ENCODE data around the gene EIF2D. TPM values are rescaled to one million over a fixed set of nuclear protein-coding genes. Genes with fewer than 3 reads are reported as not detected.

The EIF2D gene
- total RNA-seq, 1 donor: 47.9 TPM

GRCh38 chr1:206588492-206588891, 23.8 kb downstream of the EIF2D start:
- DNase-seq (ENCODE audit: low read depth): peak; percentile 68
- no peak overlapping the region for H3K4me3 ChIP-seq (ENCODE audit: low read depth, low read length)
- no peak for TF ChIP-seq CTCF (IDR thresholded peaks at IDR 0.05; ENCODE audit: insufficient read depth, low read depth, low read length)

GRCh38 chr1:206587904-206588303, 24.4 kb downstream of the EIF2D start:
- no peak for TF ChIP-seq CTCF (IDR thresholded peaks at IDR 0.05; ENCODE audit: insufficient read depth, low read depth, low read length)
- DNase-seq (ENCODE audit: low read depth): no peak
- H3K4me3 ChIP-seq (ENCODE audit: low read depth, low read length): no peak overlapping the region

GRCh38 chr1:206586501-206587445, 25.5 kb downstream of the EIF2D start:
- no peak for DNase-seq (ENCODE audit: low read depth)
- no peak overlapping the region for H3K4me3 ChIP-seq (ENCODE audit: low read depth, low read length)
- no peak for TF ChIP-seq CTCF (IDR thresholded peaks at IDR 0.05; ENCODE audit: insufficient read depth, low read depth, low read length)

GRCh38 chr1:206584683-206585082, 27.6 kb downstream of the EIF2D start:
- no peak for DNase-seq (ENCODE audit: low read depth)
- no peak for TF ChIP-seq CTCF (IDR thresholded peaks at IDR 0.05; ENCODE audit: insufficient read depth, low read depth, low read length)
- no peak overlapping the region for H3K4me3 ChIP-seq (ENCODE audit: low read depth, low read length)

- peak; percentile 73 for DNase-seq (ENCODE audit: low read depth)
- no peak overlapping the region for H3K4me3 ChIP-seq (ENCODE audit: low read depth, low read length)
- peak; percentile 92 for TF ChIP-seq CTCF (IDR thresholded peaks at IDR 0.05; ENCODE audit: insufficient read depth, low read depth, low read length)
Observed at GRCh38 chr1:206583707-206584648, 28.3 kb downstream of the EIF2D start.

- DNase-seq (ENCODE audit: low read depth): no peak
- no peak for TF ChIP-seq CTCF (IDR thresholded peaks at IDR 0.05; ENCODE audit: insufficient read depth, low read depth, low read length)
- no peak overlapping the region for H3K4me3 ChIP-seq (ENCODE audit: low read depth, low read length)
Observed at GRCh38 chr1:206582971-206583706, 29.1 kb downstream of the EIF2D start.
